NK-92 (cell line): ENCODE measurements around the gene PTH1R.
"Not testable (repeated sequence)": the region's sequence is repeated elsewhere in the genome, so short reads cannot be mapped to it uniquely, and the experiment has no call there.

Experiments
- DNase-seq: peaks from one replicate; lab custom pipeline; 2025; ENCODE audit not compliant: unreplicated experiment; lab: John Stamatoyannopoulos, UW

PTH1R gene

GRCh38 chr3:46909535-46910161 is 32.1 kb downstream of the PTH1R start:
- no peak for DNase-seq

- no peak for DNase-seq
These were observed 32.7 kb downstream of the PTH1R start for GRCh38 chr3:46910166-46910760.

GRCh38 chr3:46910914-46911313 is 33.4 kb downstream of the PTH1R start:
- not testable (repeated sequence) for DNase-seq

GRCh38 chr3:46912986-46913385 is 35.5 kb downstream of the PTH1R start:
- no peak for DNase-seq

GRCh38 chr3:46913644-46914043 is 36.1 kb downstream of the PTH1R start:
- no peak for DNase-seq

GRCh38 chr3:46914849-46915248 is 37.3 kb downstream of the PTH1R start:
- DNase-seq, result no peak

- no peak for DNase-seq
These were observed 37.8 kb downstream of the PTH1R start for GRCh38 chr3:46915297-46915822.

- DNase-seq, result no peak
These were observed 38.8 kb downstream of the PTH1R start for GRCh38 chr3:46916278-46916677.

GRCh38 chr3:46916799-46917198 is 39.3 kb downstream of the PTH1R start:
- no peak for DNase-seq

- no peak for DNase-seq
These were observed 39.7 kb downstream of the PTH1R start for GRCh38 chr3:46917257-46917656.

- DNase-seq, result no peak
These were observed 40.7 kb downstream of the PTH1R start for GRCh38 chr3:46918202-46918601.

- no peak for DNase-seq
These were observed 41.1 kb downstream of the PTH1R start for GRCh38 chr3:46918634-46919033.

- DNase-seq, result no peak
These were observed 43.5 kb downstream of the PTH1R start for GRCh38 chr3:46921041-46921440.

GRCh38 chr3:46921871-46922271 is 44.4 kb downstream of the PTH1R start:
- DNase-seq, result no peak

- no peak for DNase-seq
These were observed 44.9 kb downstream of the PTH1R start for GRCh38 chr3:46922426-46922825.

- DNase-seq, result no peak
These were observed 45.5 kb downstream of the PTH1R start for GRCh38 chr3:46922871-46923558.

GRCh38 chr3:46923559-46924350 is 46.2 kb downstream of the PTH1R start:
- no peak for DNase-seq

GRCh38 chr3:46924921-46925584 is 47.5 kb downstream of the PTH1R start:
- DNase-seq, result no peak

- no peak for DNase-seq
These were observed 48.0 kb downstream of the PTH1R start for GRCh38 chr3:46925585-46925934.

GRCh38 chr3:46926039-46926438 is 48.5 kb downstream of the PTH1R start:
- no peak for DNase-seq

GRCh38 chr3:46926447-46926846 is 48.9 kb downstream of the PTH1R start:
- no peak for DNase-seq
